Nucleus accumbens (tissue), 56 donors: ENCODE data around the gene FAM171A2.
"Not testable (repeated sequence)": the region's sequence is repeated elsewhere in the genome, so short reads cannot be mapped to it uniquely, and the experiment has no call there.

Experiments used
- DNase-seq, 56 donors: peaks; one replicate each; lab custom pipeline; 2025; lab: John Stamatoyannopoulos, UW

The FAM171A2 gene

GRCh38 chr17:44384281-44384822 lies 20.7 kb upstream of the FAM171A2 start:
- DNase-seq, result no peak

- DNase-seq, result no peak
Observed at GRCh38 chr17:44383861-44384260, 20.2 kb upstream of the FAM171A2 start.

GRCh38 chr17:44383363-44383762 lies 19.7 kb upstream of the FAM171A2 start:
- DNase-seq, result no peak

DNA sequence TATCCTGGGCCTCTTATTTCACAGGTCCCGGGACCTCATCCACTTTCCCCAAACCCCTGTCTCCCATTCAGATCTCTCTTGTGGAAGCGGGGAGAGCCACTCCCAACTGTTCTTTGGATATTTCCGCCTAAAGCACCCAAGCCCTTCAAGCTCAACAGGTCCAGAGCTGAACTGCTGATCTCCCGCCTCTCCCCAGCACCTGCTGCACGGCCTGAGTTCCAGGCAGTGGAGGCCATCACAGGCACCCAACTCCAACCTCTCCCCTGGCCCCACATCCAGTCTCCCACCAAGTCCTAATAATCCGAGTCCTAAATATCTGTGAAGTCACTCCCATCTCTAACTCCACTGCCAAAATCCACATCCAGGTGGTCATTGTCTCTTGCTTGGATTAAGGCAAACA lies 19.3 kb upstream of the FAM171A2 start:
- no peak for DNase-seq

DNA sequence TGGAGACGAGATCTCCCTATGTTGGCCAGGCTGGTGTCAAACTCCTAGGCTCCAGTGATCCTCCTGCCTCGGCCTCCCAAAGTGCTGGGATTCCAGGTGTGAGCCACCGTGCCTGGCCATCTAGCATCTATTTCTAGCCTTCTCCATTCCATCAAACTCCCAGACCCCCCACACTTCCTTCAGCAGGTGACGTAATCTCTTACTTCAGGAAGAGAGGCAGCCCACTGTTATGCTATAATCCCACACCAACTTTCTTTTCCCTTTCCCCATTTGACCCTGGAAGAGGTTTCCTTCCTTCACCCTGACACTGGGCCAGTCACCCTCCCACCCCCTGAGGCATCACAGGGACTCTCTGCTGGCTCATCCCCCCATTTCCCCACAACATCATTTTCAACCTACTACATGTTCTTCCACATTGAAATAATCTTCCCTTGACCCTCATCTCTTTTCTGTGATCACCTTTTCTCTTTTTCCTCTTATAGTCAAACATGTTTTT lies 18.2 kb upstream of the FAM171A2 start:
- DNase-seq, result no peak

GRCh38 chr17:44380767-44381166 lies 17.1 kb upstream of the FAM171A2 start:
- DNase-seq, result no peak

DNA sequence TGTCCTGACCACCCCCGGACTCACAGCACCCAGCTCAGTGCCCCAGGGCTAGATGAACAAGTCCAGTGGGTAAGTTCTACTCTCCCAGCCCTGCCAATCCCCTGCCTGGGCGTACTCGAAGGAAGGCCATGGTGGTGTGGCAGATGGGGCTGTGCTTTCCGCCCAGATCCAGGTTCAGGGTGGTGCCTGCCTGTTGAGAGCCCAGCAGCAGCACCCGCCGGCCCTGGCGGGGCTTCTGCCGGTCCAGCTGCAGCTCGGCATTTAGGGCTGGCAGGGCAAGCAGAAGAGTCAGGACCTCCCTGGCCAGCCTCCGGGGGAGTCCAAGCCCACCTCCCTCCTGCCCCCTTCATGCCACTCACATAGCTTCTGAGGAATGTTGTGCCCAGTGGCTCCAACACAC lies 16.2 kb upstream of the FAM171A2 start:
- no peak for DNase-seq

DNA sequence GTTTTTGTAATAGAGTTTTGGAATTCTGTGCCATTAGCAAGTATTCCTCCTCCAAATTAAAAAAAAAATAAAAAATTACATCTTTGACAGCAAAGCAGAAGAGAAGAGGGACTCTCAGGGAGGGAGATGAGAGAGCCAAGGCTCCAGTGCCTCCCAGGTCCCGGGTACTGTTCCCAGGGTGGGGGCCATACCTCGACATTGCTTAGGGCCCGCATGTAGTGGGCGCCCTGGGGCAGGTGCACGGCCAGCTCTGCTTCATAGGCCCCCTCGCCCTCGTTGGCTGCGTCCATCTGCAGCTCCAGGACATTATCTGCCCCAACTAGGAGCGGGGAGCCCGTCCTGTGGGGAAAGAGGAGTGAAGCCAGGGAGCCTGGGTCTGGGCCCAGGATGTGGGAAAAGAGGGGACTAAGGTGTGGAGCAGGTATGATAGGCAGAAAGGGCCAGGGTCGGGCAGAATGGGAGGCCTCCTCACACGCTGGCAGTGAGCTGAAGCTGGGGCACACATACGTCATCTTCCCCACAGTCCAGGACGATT lies 14.6 kb upstream of the FAM171A2 start:
- DNase-seq, result no peak

DNA sequence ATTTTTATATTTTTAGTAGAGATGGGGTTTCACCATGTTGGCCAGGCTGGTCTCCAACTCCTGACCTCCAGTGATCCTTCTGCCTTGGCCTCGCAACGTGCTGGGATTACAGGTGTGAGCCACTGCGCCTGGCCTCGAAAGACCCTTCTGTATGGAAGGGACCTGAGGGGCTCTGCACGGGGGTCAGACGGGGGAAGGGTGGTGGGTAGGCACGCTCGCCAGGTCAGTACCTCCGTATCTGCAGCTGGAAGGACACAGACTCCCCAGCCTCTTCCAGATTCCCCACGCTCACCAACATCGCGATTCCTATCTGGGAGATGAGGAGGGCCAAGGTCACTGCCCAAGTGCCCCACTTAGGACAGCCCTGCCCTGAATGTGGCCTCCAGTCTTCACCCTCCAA lies 13.1 kb upstream of the FAM171A2 start:
- no peak for DNase-seq

DNA sequence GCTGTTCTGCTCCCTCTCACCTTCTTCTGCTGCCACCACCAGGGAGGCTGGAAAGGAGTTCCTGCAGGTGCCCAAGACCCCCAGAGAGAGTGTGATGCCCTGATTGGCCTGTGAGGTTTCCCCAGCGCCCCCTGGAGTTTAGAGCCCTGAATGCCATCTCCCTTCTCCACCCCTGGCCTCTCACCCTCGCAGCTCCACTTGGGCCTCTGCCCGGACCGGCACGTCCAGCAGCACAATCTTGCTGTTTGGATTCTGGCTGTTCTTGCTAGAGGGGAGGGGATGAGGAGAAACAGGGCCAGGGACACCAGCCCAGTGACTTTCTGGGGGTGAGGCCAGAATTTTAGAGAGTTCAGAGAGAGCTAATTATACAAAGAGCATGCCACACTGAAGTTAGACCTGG lies 12.5 kb upstream of the FAM171A2 start:
- DNase-seq, result peak in 16 of 56 donors; percentile 3 to 57 (median 34)

- DNase-seq, result no peak
Observed at GRCh38 chr17:44375196-44376017, 11.8 kb upstream of the FAM171A2 start.

DNA sequence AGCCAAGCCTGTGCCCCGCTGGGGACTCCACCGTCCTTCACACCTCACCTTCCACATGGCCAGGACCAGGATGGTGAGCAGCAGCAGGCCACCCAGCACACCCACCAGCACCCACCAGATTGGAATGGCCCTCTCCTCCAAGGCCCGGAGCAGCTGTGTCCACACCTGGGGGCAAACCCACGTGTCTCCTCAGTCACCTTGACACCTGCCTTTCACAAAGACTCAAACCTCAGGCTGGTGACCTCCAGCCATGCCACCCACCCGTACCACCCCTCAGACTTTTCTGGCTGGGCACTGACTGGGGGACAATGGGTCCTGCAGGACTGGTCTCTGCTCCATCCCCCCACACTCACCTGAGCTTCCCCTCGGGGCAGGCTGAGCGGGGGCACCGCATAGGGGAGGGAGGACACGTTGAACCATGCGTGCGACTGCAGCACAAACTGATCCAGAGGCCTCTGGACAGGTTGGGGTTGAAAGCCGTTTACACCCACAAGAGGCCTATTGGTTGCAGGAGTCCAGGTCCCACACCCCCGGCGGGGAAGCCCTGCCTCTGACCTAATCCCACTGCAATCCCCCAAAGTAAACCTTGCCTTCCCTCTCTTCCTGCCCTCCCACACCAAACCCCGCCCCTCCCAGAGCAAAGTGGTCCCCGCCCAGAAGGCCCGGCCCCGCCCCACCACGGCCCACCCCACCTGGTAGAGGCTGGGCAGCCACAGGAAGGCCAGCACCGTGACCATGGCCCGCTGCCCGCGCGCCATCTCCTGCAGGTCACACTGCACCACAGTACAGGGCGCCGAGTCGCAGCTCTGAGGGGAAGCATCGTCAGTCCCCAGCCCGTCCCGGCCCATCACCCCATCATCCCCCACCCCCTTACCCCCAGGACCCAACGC lies 10.9 kb upstream of the FAM171A2 start:
- no peak for DNase-seq

DNA sequence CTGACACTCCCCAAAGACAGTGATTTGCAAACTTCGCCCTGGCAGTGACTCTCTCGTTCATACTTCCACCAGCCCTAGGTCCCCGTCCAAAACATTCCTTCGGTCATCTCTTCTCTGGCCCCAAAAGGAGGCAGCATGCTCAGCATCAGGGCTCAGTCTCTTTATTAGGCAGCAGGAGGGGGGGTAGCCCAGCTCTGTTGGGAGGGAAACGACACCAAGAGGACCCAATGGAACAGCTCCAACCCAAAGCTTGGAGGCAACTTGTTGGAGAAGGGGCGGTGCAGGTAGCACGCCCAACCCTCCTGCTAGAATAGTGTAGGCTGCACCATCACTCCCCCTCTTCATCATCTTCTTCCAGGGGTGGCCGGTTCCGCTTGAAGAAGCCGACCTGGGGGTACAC lies 8.4 kb upstream of the FAM171A2 start:
- DNase-seq, result no peak

DNA sequence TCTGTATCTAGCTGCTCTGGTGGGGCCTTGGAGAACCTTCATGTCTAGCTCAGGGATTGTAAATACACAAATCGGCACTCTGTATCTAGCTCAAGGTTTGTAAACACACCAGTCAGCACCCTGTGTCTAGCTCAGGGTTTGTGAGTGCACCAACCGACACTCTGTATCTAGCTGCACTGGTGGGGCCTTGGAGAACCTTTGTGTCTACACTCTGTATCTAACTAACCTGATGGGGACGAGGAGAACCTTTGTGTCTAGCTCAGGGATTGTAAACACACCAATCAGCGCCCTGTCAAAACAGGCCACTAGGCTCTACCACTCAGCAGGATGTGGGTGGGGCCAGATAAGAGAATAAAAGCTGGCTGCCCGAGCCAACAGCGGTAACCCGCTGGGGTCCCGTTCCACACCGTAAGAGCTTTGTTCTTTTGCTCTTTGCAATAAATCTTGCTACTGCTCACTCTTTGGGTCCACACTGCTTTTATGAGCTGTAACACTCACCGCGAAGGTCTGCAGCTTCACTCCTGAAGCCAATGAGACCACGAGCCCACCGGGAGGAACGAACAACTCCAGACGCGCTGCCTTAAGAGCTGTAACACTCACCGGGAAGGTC lies 5.9 kb upstream of the FAM171A2 start:
- DNase-seq, result not testable (repeated sequence)

- DNase-seq, result not testable (repeated sequence)
Observed at GRCh38 chr17:44368391-44369243, 5.0 kb upstream of the FAM171A2 start.

- no peak for DNase-seq
Observed at GRCh38 chr17:44367231-44367979, 3.8 kb upstream of the FAM171A2 start.

DNA sequence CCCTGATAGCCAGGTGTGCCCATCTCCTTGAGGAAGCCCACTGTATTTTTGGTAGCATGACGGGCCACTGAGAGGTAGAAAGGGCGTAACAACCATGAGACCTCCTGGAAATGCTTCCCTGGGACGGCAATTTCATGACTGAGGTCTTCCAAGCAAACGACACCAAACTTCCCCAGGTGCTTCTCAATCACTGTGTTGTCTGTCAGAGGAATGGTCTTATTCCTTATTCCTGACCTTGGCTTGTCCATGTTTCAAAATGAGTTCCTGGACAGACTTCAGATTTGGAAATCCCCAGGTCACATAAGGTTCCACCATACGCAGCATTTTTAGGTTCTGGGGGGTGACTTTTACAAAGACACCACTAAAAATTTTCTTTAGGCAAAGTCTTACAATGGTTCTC lies 1.4 kb upstream of the FAM171A2 start:
- not testable (repeated sequence) for DNase-seq

DNA sequence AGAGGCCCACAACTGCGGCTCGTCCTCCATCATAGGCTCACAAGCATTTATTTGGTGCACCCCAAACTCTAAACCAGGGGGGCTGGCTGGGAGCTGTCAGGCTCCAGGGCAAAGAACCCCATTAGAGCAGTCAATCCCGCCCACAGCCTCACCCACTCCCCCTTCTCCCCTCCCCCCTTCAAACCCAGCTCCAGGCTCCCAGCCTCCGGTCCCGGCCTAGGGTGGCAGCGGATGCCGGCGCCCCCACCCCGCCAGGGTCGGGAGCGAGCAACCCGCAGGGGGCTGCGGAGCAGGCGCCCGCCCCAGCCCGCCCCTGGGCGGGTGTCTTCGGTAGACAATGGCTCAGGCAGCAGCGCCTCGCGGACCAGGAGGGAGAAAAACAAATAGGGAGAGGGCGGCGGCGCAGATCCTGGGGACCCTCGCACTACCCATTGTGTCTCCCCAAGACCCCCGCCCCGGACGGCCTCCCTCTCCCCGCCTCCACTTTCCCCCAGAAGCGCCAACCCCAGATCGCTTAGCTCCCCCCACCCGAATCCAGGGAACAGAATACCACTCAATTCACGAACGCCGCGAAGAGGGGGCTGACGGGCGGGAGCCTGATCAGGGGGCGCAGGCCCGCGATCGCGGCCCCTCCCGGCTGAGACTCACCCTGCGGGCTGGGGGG lies 572 bp downstream of the FAM171A2 start:
- DNase-seq, result peak in 14 of 56 donors; percentile 9 to 58 (median 34)
